CD8-positive, alpha-beta memory T cell (primary cell): Measurements from ENCODE around the gene ACTMAP. TPM values are rescaled to one million over a fixed set of nuclear protein-coding genes. Genes with fewer than 3 reads are reported as not detected.
"Not testable (repeated sequence)": the region's sequence is repeated elsewhere in the genome, so short reads cannot be mapped to it uniquely, and the experiment has no call there.

Experiments used
- CTCF ChIA-PET: fragments of 350-600 bp; sonication (Branson Sonifier 250); formaldehyde crosslinking; loops from one replicate; lab custom pipeline; 2021; ENCODE audit warnings: antibody characterized with exemption; lab: Charles Lee
- POLR2A ChIA-PET: fragments of 350-600 bp; sonication (Branson Sonifier 250); formaldehyde crosslinking; loops from one replicate; lab custom pipeline; 2021; ENCODE audit warnings: antibody characterized with exemption; lab: Charles Lee
- DNase-seq, 5 donors: peaks; one replicate each; pipeline versions ENCODE4 v3.0.0 to v3.0.0-alpha.2; 2020 to 2022; ENCODE audit warnings: mixed read lengths in 1 of 5
- H3K27ac ChIP-seq: one replicate; pipeline ENCODE4 v1.7.0; 2013; ENCODE audit warnings: low read depth, mild to moderate bottlenecking, low read length, moderate library complexity
- H3K27me3 ChIP-seq: 2 replicates; pipeline ENCODE4 v1.7.0; 2013; ENCODE audit warnings: low read length, mild to moderate bottlenecking; ENCODE audit not compliant: insufficient read depth, poor library complexity, severe bottlenecking
- H3K36me3 ChIP-seq: 2 replicates; pipeline ENCODE4 v1.7.0; 2013; ENCODE audit warnings: mild to moderate bottlenecking, low read length, moderate library complexity; ENCODE audit not compliant: insufficient read depth
- H3K4me1 ChIP-seq: 2 replicates; pipeline ENCODE4 v1.7.0; 2013; ENCODE audit warnings: mild to moderate bottlenecking, low read length, moderate library complexity; ENCODE audit not compliant: insufficient read depth
- H3K4me3 ChIP-seq: 2 replicates; pipeline ENCODE4 v1.7.0; 2013; ENCODE audit warnings: mild to moderate bottlenecking, low read length
- H3K9me3 ChIP-seq: 2 replicates; pipeline ENCODE4 v1.7.0; 2013; ENCODE audit warnings: mild to moderate bottlenecking, low read length
- H3K27ac Mint-ChIP-seq, 8 donors: one replicate each; pipeline ENCODE4 v1.8.0; 2020 to 2021; ENCODE audit warnings: mixed read lengths in 8 of 8, mild to moderate bottlenecking in 6 of 8, inconsistent platforms in 3 of 8, moderate library complexity in 3 of 8
- H3K27me3 Mint-ChIP-seq, 2 donors: one replicate each; pipeline ENCODE4 v1.8.0; 2020 to 2021; ENCODE audit warnings: mixed read lengths in 2 of 2, mild to moderate bottlenecking in 1 of 2, moderate library complexity in 1 of 2
- H3K36me3 Mint-ChIP-seq, 3 donors: one replicate each; pipeline ENCODE4 v1.8.0; 2020 to 2021; ENCODE audit warnings: mixed read lengths in 3 of 3, inconsistent platforms in 1 of 3, mild to moderate bottlenecking in 1 of 3
- H3K4me1 Mint-ChIP-seq, 3 donors: one replicate each; pipeline ENCODE4 v1.8.0; 2020 to 2021; ENCODE audit warnings: mixed read lengths in 3 of 3, inconsistent platforms in 1 of 3, mild to moderate bottlenecking in 1 of 3
- H3K4me3 Mint-ChIP-seq, 7 donors: one replicate each; pipeline ENCODE4 v1.8.0; 2020 to 2021; ENCODE audit warnings: mixed read lengths in 7 of 7, mild to moderate bottlenecking in 6 of 7, moderate library complexity in 4 of 7, inconsistent platforms in 2 of 7
- H3K9me3 Mint-ChIP-seq, 5 donors: one replicate each; pipeline ENCODE4 v1.8.0; 2020 to 2022; ENCODE audit warnings: mixed read lengths in 5 of 5, mild to moderate bottlenecking in 3 of 5, moderate library complexity in 2 of 5, inconsistent platforms in 1 of 5
- polyA plus RNA-seq: library from polyadenylated mRNA; unstranded; fragments of 300-500 nt; fragmentation: Illumina TruSeq; gene quantifications from one replicate; pipeline ENCODE4 v1.2.3, GENCODE V29; 2021
- total RNA-seq, 2 experiments: library from RNA; stranded (reverse); gene quantifications; one replicate each; pipeline ENCODE4 v1.2.3, GENCODE V29; 2021

The ACTMAP gene
- total and polyA plus RNA-seq, 3 experiments from 2014 or later, result 2.9 to 10.6 (median 10.3) TPM

DNA sequence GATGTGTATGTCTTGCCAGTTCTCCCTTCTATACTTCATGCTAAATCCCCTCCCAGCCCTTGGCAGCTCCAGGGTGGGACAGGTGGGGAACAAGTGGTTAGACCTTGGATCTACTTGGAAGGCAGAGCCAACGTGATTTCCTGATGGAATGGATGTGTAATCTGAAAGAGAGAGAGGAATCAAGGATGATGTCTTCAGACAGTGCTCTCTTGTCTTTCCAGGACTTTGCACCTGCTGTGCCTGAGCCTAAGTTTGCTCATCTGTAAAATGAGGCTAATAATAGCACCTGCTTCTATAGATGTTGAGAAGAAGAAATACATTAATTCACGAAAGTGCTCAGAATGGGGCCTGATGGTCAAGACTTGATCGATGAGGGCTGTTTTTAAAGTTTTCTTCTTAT, 41.7 kb upstream of the ACTMAP start:
- Histone ChIP-seq H3K27ac (no peak overlapping the region), H3K4me1 (no peaks in the 10 kb centered on the region), H3K9me3 (no peaks in the 10 kb centered on the region), H3K4me3 (no peak overlapping the region), H3K27me3 (no peaks in the 10 kb centered on the region), H3K36me3 (no peaks in the 10 kb centered on the region)
- H3K36me3 Mint-ChIP-seq, result peaks cover 6 to 48% (median 9%) of the 10 kb centered on the region in 3 donors
- no peak for DNase-seq
- POLR2A ChIA-PET, result no interaction called here
- CTCF ChIA-PET, result interaction anchor here (1.0 to 1.1 kb wide), 2 partner anchors 13 to 15 kb away, joined by 3 read pairs; no protein-coding TSS in a partner anchor
- peak overlapping the region in 7 of 8 donors; percentile 8 to 87 (median 72) for H3K27ac Mint-ChIP-seq
- H3K27me3 Mint-ChIP-seq, result no peaks in the 10 kb centered on the region
- peak overlapping the region in 1 of 7 donors; percentile 40 for H3K4me3 Mint-ChIP-seq
- H3K4me1 Mint-ChIP-seq, result peaks cover 6 to 10% (median 9%) of the 10 kb centered on the region in 3 donors
- no peaks in the 10 kb centered on the region for H3K9me3 Mint-ChIP-seq

DNA sequence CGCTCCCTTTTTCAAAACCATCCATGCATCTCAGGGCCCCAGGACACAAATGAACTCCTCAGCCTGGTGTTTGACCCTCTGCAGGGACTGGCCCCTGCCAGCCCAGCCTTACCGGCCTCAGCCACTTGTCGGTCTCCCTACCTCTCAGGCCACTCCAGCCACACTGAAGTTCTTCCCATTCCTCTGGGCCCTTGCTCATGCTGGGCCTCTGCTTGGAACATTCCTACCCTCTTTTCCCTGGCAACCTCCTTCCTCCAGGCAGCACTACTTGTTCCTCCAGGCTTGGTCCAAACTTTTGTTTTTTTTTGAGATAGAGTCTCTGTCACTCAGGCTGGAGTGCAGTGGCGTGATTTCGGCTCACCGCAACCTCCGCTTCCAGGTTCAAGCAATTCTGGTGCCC, 41.1 kb upstream of the ACTMAP start:
- Mint-ChIP-seq H3K27me3 (no peaks in the 10 kb centered on the region), H3K27ac (peak overlapping the region in 2 of 8 donors; percentile 47 to 83), H3K4me1 (peaks cover 6 to 10% (median 9%) of the 10 kb centered on the region in 3 donors), H3K4me3 (no peak overlapping the region), H3K9me3 (no peaks in the 10 kb centered on the region), H3K36me3 (peaks cover 6 to 52% (median 9%) of the 10 kb centered on the region in 3 donors)
- CTCF ChIA-PET, result interaction anchor here (1.1 kb wide), 1 partner anchor 14 kb away, joined by 3 read pairs; no protein-coding TSS in a partner anchor
- no peaks in the 10 kb centered on the region for H3K36me3 ChIP-seq
- H3K27me3 ChIP-seq, result no peaks in the 10 kb centered on the region
- no peaks in the 10 kb centered on the region for H3K9me3 ChIP-seq
- no peak for DNase-seq
- H3K27ac ChIP-seq, result no peak overlapping the region
- POLR2A ChIA-PET, result no interaction called here
- H3K4me1 ChIP-seq, result no peaks in the 10 kb centered on the region
- no peak overlapping the region for H3K4me3 ChIP-seq

DNA sequence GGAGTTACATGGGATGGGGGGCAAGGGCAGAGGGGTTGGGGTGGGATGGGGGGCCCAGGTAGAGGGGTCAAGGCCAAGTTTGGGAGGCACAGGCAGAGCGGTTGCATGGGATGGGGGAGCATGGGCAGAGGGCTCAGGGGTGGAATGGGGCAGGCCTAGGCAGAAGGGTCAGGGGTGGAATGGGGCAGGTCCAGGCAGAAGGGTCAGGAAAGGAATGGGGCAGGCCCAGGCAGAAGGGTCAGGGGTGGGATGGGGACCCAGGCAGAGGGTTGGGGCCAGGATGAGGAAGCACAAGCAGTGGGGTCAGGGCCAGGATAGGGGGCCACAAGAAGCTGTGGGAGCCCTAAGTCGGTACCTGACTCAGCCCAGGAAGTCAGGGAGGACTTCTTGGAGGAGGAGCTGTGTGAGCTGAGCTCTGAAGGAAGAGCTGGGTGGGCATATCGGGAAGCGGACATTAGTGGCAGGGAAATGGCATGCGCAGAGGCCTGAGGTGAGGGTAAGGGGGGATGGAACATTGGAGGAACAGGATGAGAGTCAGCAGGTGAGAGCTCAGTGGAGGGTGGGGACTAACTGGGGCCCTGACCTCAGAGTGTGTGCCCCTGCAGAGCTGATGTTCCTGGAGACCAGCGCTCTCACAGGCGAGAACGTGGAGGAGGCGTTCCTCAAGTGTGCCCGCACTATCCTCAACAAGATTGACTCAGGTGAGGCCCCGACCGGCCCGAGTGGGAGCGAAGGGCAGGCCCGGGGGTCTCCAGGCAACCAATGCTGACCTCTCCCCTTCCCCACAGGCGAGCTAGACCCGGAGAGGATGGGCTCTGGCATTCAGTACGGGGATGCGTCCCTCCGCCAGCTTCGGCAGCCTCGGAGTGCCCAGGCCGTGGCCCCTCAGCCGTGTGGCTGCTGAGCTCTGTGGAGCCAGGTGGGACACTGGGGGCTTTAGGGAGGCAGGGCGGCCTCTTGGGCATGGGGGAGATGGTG, 36.1 kb upstream of the ACTMAP start:
- H3K4me3 Mint-ChIP-seq, result no peak overlapping the region

DNA sequence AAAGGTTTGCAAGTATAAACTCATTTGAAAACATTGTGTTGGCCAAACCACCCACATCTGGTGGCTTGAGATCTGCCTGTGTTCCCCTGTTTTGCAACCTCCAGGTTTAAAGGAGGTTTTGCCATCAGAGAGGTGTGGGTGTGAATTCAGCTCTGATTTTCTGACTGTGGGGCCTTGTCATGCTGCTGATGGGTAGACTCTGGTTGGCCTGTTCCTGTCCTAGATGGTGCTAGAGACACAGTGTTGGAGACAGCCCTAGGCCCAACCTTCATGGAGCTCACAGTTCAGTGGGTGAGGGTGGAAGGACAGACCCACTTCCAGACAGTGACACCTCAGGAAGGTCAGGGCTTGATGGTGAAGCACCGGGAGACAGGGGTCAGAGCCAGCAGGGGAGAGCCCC, 35.2 kb upstream of the ACTMAP start:
- Mint-ChIP-seq H3K4me3 (no peak overlapping the region), H3K4me1 (peaks cover 9 to 10% (median 9%) of the 10 kb centered on the region in 3 donors), H3K36me3 (peaks cover 6 to 64% (median 9%) of the 10 kb centered on the region in 3 donors), H3K9me3 (no peaks in the 10 kb centered on the region), H3K27me3 (no peaks in the 10 kb centered on the region), H3K27ac (peak overlapping the region in 2 of 8 donors; percentile 74 to 90)
- Histone ChIP-seq H3K9me3 (no peaks in the 10 kb centered on the region), H3K27ac (no peak overlapping the region), H3K36me3 (peaks cover 4% of the 10 kb centered on the region), H3K27me3 (no peaks in the 10 kb centered on the region), H3K4me3 (no peak overlapping the region), H3K4me1 (no peaks in the 10 kb centered on the region)
- no peak for DNase-seq
- ChIA-PET CTCF (no interaction called here), POLR2A (no interaction called here)

More for the DNA sequence above, 36.1 kb upstream of the ACTMAP start:
- Mint-ChIP-seq H3K9me3 (no peaks in the 10 kb centered on the region), H3K27ac (peak overlapping the region in 5 of 8 donors; percentile 58 to 74 (median 71)), H3K4me1 (peaks cover 5 to 7% (median 7%) of the 10 kb centered on the region in 3 donors), H3K27me3 (no peaks in the 10 kb centered on the region), H3K36me3 (peaks cover 6 to 63% (median 8%) of the 10 kb centered on the region in 3 donors)
- Histone ChIP-seq H3K4me1 (no peaks in the 10 kb centered on the region), H3K27me3 (no peaks in the 10 kb centered on the region), H3K4me3 (no peak overlapping the region), H3K9me3 (no peaks in the 10 kb centered on the region), H3K27ac (no peak overlapping the region), H3K36me3 (peaks cover 4% of the 10 kb centered on the region)
- DNase-seq, result no peak
- ChIA-PET POLR2A (interaction anchor here (0.5 to 1.2 kb wide), 2 partner anchors 8 kb away, joined by 3 to 4 read pairs; partner anchors contain the start of gene RAB4B), CTCF (interaction anchor here (0.7 to 3.2 kb wide), 3 partner anchors 8 to 32 kb away, joined by 3 to 14 read pairs (median 5); partner anchors contain the start of genes MIA and RAB4B)

DNA sequence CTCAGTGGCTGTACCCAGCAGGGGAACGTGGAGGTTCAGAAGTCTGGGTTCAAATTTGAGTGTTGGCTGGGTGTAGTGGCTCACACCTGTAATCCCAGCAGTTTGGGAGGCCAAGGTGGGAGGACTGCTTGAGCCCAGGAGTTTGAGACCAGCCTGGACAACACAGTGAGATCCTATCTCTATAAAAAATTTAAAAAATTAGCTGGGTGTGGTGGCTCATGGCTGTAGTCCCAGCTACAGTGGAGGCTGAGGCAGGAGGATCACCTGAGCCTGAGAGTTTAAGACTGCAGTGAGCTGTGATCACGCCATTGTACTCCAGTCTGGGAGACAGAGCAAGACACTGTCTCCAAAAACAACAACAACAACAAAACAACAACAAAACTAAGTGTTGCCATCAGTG, 33.9 kb upstream of the ACTMAP start:
- H3K27ac ChIP-seq, H3K27me3 Mint-ChIP-seq, H3K36me3 ChIP-seq, H3K27me3 ChIP-seq, H3K4me3 Mint-ChIP-seq, DNase-seq, CTCF ChIA-PET, H3K9me3 Mint-ChIP-seq, H3K9me3 ChIP-seq, H3K4me3 ChIP-seq: not testable (repeated sequence)
- H3K36me3 Mint-ChIP-seq, result peaks cover 0 to 61% (median 5%) of the 10 kb centered on the region in 3 donors
- POLR2A ChIA-PET, result interaction anchor here (0.7 kb wide), 1 partner anchor 15 kb away, joined by 3 read pairs; the partner anchor contains the start of gene EGLN2
- H3K27ac Mint-ChIP-seq, result peak overlapping the region in 2 of 8 donors; percentile 66 to 70
- peaks cover 14 to 21% (median 15%) of the 10 kb centered on the region in 3 donors for H3K4me1 Mint-ChIP-seq
- H3K4me1 ChIP-seq, result peaks cover 11% of the 10 kb centered on the region

DNA sequence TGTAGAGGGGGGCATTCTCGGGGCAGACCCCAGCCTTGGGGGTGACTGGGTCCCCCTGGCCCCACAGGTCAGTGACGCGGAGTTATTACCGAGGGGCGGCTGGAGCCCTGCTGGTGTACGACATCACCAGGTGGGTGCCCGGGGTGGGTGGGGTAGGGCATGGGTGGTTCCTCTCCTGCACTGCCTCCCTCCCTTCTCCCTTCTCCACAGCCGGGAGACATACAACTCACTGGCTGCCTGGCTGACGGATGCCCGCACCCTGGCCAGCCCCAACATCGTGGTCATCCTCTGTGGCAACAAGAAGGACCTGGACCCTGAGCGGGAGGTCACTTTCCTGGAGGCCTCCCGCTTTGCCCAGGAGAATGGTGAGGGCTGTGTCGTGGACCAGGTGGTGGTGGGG, 33.4 kb upstream of the ACTMAP start:
- peaks cover 0 to 60% (median 5%) of the 10 kb centered on the region in 3 donors for H3K36me3 Mint-ChIP-seq
- Histone ChIP-seq H3K4me3 (no peak overlapping the region), H3K27ac (no peak overlapping the region), H3K27me3 (no peaks in the 10 kb centered on the region), H3K9me3 (no peaks in the 10 kb centered on the region), H3K4me1 (peaks cover 16% of the 10 kb centered on the region), H3K36me3 (peaks cover 4% of the 10 kb centered on the region)
- no peak overlapping the region for H3K4me3 Mint-ChIP-seq
- H3K9me3 Mint-ChIP-seq, result no peaks in the 10 kb centered on the region
- peaks cover 18 to 25% (median 19%) of the 10 kb centered on the region in 3 donors for H3K4me1 Mint-ChIP-seq
- H3K27me3 Mint-ChIP-seq, result peaks cover 0 to 1% of the 10 kb centered on the region in 2 donors
- no peak for DNase-seq
- POLR2A ChIA-PET, result no interaction called here
- CTCF ChIA-PET, result no interaction called here
- peak overlapping the region in 1 of 8 donors; percentile 90 for H3K27ac Mint-ChIP-seq

DNA sequence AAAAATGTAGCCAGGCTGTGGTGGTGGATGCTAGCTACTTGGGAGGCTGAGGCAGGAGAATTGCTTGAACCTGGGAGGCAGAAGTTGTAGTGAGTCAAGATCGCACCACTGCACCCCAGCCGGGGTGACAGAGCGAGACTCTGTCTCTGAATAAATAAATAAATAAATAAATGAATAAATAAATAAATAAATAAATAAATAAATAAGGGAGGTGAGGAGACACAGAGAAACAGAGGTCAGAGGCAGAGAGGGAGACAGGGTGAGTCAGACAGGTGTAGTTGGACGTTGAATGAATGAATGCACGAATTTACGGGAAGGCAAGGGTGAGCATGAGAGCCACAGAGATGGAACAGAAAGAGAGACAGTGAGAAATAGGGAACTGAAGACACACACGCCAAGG, 30.9 kb upstream of the ACTMAP start:
- H3K4me3 Mint-ChIP-seq, result no peak overlapping the region
- Histone ChIP-seq H3K4me3 (no peak overlapping the region), H3K9me3 (no peaks in the 10 kb centered on the region), H3K27me3 (no peaks in the 10 kb centered on the region), H3K36me3 (peaks cover 4% of the 10 kb centered on the region), H3K4me1 (peaks cover 31% of the 10 kb centered on the region), H3K27ac (no peak overlapping the region)
- CTCF ChIA-PET, result interaction anchor here (1.5 kb wide), 1 partner anchor 17 kb away, joined by 3 read pairs; the partner anchor contains the start of gene EGLN2
- H3K27me3 Mint-ChIP-seq, result peaks cover 0 to 1% of the 10 kb centered on the region in 2 donors
- no peak for DNase-seq
- H3K27ac Mint-ChIP-seq, result peak overlapping the region in 3 of 8 donors; percentile 40 to 72 (median 66)
- H3K9me3 Mint-ChIP-seq, result no peaks in the 10 kb centered on the region
- H3K4me1 Mint-ChIP-seq, result peaks cover 33 to 45% (median 36%) of the 10 kb centered on the region in 3 donors
- POLR2A ChIA-PET, result interaction anchor here (0.6 kb wide), 1 partner anchor 8 kb away, joined by 3 read pairs; no protein-coding TSS in a partner anchor
- H3K36me3 Mint-ChIP-seq, result peaks cover 0 to 51% (median 5%) of the 10 kb centered on the region in 3 donors
